Gastrocnemius medialis (tissue), 4 donors: ENCODE data around the gene C19orf44.

Experiments
- CTCF ChIP-seq, 5 experiments: fragments of 450-650 bp in 3 of 5; fragments of 200-600 bp in 2 of 5; sonication (generic) in 2 of 5; IDR thresholded peaks in 4 of 5; conservative IDR thresholded peaks in 1 of 5; 1 replicate in 4 of 5; 2 replicates in 1 of 5; pipeline ENCODE4 v1.5.1; 2016 to 2019; ENCODE audit warnings: antibody characterized with exemption in 5 of 5, mild to moderate bottlenecking in 3 of 5, moderate library complexity in 3 of 5
- POLR2A ChIP-seq, 2 donors: fragments of 450-650 bp; IDR thresholded peaks; one replicate each; pipeline ENCODE4 v1.6.1; 2017; ENCODE audit warnings: antibody characterized with exemption in 2 of 2, mild to moderate bottlenecking in 2 of 2, moderate library complexity in 2 of 2

GRCh38 chr19:16467581-16467980 is 28.6 kb upstream of the C19orf44 start:
- no peak for TF ChIP-seq CTCF (IDR thresholded peaks at IDR 0.05 in 4 of 5, conservative IDR thresholded peaks at IDR 0.05 in 1 of 5)
- no peak for TF ChIP-seq POLR2A (IDR thresholded peaks at IDR 0.05)
